ENCODE measurements around the gene TRIM71.

GRCh38 chr3:32937331-32937730 is 119.5 kb downstream of the TRIM71 start:
- TF ChIP-seq, protein P1, sequence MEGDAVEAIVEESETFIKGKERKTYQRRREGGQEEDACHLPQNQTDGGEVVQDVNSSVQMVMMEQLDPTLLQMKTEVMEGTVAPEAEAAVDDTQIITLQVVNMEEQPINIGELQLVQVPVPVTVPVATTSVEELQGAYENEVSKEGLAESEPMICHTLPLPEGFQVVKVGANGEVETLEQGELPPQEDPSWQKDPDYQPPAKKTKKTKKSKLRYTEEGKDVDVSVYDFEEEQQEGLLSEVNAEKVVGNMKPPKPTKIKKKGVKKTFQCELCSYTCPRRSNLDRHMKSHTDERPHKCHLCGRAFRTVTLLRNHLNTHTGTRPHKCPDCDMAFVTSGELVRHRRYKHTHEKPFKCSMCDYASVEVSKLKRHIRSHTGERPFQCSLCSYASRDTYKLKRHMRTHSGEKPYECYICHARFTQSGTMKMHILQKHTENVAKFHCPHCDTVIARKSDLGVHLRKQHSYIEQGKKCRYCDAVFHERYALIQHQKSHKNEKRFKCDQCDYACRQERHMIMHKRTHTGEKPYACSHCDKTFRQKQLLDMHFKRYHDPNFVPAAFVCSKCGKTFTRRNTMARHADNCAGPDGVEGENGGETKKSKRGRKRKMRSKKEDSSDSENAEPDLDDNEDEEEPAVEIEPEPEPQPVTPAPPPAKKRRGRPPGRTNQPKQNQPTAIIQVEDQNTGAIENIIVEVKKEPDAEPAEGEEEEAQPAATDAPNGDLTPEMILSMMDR (IDR thresholded peaks at IDR 0.05) = no peak
- no peak for TF ChIP-seq POLR2A (IDR thresholded peaks at IDR 0.05)
